ENCODE results near the gene NXPH3.
"Not testable (repeated sequence)": the region's sequence is repeated elsewhere in the genome, so short reads cannot be mapped to it uniquely, and the experiment has no call there.

Gene NXPH3

DNA sequence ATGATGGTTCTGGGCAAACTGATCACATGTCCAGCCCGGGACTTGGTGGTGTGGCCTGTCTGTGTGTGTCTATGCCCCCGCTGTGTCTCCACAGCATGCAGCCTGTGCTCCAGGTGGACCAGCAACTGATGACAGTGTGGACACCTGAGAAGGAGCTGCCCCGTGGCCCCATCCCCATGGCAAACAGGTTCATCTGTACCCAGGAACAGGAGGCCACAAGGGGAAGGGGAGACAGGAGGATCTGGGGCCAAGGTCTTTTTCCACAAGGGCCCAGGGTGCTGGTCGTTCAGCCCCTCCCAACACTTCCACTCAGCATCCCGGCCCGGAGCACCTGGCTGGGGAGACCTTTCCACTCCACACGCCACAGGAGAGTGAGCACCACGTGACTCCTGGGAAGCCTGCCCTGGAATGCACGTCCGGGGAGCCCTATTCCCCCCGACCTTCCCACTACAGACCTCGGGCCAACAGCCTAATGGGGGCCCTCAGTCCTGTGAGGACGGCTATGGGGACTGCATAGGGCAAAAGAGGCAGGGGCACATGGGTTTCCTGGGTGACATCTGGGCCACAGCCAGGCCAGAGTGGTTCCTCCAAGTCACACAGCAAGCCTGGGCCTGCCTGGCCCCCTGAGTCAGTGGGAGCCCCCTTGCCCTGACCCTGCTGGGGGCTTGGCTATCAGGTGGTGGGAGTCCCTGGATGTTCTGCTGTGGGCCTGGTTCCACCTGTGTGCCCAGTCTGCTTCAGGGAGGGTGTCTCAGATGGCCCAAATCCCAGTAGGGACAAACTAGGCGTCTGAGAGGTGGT, 20.8 kb upstream of the NXPH3 start:
- DNase-seq (ENCODE audit: low spot score), result no peak

DNA sequence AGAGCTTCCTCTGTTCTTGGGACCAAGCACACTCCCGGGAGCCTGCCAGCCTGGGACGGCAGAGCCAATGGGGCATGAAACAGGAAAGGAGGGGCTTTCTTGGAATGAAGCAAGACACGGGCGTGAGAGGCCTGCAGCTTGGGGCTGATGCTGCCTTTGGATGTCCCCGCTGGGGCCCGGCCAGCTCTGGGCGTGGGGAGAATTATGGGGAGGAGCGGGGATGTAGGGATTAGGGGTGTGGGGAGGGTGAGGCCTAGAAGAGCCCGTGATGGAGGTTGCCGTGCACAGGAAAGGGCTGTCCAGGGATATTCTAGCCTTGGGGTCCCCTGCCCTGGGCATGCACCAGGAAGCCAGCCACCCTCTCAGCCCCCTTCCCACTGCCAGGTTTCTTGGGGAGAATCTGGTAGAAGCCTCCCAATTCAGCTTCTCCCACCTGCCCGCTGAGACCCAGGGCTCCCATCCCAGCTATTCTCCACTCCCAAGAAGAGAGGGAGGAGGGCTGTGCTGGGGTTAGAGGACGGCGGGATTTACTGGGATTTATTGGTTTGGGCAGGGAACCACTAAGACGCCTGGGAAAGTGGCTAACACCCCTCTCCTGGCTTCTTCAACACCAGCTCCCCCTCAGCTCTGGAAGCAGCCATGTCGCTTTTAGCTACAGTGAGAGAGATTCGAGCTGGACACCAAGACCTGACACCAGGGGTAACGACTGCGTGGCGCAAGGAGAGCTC, 20.0 kb upstream of the NXPH3 start:
- no peak for DNase-seq (ENCODE audit: low spot score)

DNA sequence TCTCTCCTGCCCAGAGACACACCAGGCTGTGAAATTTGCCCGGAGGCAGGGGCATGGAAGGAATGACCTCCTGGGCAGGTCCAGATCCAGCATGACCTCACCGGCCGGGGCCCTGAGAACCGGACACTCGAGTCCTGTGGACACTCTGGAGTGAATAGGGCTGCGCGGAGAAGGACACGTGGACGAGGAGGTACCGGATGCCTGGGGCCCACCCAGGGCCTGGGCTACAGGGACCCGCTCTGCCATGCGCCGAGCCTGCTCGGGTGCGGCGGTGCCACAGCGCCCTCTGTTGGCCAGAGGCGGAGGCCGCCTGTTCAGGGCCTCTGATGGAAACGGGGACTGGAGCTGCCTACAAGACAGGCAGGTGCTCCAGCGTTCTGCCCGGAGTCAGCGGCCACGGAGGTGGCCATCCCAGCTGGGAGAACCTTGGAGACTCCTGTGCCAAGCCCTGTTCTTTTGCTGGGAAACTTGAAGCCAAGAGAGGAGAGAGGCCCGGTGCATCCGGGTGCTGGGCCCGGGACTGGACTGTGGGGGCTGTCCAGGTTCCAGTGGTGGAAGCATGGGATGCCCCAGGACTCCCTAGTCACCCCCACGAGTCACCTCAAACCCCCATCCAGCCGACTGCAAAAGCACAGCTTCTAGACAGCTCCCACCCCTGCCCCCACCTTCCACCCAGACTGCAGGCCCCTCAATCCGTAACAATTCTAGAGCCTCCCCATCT, 19.3 kb upstream of the NXPH3 start:
- peak; percentile 79 for DNase-seq (ENCODE audit: low spot score)

DNA sequence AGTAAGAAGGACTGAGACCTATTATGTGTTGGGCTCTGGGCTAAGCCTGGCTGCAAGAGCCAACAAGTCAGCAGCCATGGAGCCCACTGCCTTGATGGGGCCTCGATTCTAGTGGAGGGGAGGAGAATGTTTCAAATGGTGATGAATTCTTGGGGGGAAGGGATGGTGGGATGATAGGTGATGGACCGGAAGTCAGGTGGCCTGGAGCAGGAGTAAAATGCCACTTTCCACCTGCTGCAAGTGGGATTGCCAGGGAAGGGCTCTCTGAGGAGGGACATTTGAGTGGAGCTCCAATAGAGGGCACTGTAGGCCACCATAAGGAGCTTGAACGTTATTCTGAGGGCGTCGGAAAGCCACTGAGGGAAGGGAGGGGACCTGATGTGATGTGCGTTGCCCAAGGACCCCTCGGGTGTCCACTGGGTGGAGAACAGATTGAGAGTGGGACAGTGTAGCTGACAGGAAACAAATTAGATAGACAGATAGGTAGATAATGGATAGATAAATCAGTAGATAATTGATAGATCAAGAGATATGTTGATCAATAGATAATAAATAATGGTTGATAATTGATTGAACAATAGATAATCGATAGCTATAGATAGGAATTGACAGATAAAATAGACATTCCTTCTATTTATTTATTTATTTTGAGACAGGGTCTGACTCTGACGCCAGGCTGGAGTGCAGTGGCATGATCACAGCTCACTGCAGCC, 18.2 kb upstream of the NXPH3 start:
- DNase-seq (ENCODE audit: low spot score), result peak; percentile 80

DNA sequence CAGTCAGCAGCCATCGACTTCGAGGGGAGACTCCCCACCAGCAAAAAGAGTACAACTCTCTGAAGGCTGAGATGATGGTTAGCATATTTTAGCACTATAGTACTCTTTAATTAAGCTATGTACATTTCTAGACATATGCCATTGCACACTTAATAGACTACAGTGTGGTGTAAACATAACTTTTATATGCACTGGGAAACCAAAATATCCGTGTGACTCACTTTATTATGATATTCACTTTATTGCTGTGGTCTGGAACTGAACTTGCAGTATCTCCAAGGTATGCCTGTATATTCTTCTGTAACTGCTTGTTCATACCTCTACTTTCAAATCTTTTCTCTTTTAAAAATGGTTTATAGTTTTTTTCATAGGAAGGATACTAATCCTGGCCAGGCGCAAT, 11.0 kb upstream of the NXPH3 start:
- DNase-seq (ENCODE audit: low spot score), result no peak

DNA sequence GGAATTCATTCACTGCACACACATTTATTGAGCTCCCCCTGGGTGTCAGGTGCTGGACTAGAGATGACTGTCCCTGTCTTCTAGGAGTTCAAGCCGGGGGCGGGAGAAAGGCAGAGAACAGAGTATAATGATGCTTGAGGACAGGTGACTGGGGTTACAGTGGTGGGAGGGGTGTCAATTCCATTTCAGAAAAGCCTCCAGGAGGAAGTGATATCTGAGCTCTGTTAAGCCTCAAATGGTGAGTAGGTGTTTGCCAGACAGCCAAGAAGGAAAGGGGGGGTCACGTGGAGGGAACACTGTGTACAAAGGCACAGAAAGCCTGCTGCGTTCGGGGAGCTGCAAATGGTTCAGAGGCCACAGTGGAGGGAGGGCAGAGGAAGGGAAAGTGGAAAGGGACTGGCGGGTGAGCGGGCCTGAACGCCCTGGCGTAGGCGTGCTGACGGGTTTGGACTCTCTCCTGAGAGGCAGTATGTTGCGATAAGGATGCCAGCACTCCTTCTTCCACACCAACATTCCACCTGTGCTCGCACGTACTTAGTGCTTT, 9.7 kb upstream of the NXPH3 start:
- no peak for DNase-seq (ENCODE audit: low spot score)

DNA sequence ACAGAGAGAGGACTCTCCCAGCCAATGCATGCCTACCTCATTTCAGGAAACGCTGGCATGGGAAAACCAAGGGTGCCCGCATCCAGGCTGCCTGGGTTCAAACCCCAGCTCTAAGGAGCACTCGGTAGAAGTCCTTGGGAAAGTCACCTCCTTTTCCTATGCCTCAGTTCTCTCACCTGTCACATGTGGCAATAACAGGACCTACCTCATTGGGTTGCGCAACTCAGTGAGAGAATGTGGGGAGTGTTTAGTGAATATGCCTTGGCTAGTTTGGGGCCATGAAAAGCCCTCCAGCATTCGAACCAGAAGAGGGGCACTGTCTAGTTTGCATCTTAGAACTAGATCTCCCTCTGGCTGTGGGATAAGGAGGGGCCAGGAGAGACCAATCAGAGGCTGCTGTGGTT, 9.0 kb upstream of the NXPH3 start:
- DNase-seq (ENCODE audit: low spot score), result no peak

DNA sequence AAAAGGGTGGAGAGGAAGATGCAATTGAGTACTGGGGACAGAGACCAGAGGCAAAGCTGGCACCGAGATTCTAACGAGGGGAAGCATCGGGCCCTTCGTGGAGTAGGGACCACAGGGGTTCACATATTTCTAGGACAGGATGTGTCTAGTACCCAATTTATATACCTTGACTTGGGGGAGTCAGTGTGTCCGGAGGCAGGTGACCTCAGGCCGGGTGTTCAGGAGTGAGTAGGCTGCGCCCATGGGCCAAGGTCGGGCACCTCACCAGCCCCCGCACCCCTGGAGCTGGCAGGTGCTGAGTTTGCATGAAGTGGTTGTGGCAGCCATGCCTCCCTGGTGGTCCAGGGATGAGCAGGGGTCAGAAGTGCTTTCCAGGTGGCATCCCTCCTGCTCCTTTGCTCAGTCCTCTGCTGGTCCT, 8.6 kb upstream of the NXPH3 start:
- DNase-seq (ENCODE audit: low spot score), result no peak

DNA sequence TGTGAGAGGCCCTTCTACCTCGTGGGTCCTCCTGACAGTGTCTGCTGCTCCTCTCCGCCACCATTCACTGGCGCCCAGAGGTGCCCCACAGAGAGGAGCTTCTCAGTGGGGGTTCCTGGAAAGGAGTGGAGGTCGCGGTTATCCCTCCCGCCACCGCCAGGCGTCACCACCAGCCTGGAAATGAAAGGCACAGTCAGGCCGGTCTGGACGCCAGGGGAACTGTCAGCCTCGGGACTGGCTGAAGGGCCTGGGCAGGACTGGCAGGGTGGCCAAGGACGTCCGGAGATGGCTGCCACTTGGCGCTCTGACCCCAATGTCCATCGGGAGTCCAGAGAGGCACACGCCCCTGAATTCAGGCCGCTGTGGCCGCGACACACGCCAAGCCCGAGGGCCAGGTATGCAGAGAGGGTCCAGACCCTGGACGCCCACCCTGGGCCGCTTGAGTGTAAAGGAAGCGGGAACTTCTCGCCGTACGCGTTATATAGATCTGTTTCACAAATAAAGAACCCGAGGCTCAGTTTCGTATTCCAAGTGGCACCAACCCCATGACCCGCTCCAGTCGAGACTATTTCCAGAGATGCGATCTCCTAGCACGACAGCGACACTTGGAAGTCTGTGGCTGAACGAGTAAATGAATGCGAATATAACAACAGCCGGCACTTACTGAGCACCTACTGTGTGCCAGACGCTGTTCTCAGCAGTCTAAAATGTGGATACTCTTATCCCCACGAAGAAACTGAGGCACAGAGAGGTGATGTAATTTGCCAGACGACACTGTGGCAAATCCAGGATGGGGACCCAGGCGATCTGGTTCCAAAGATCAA, 7.6 kb upstream of the NXPH3 start:
- DNase-seq (ENCODE audit: low spot score), result peak; percentile 81

DNA sequence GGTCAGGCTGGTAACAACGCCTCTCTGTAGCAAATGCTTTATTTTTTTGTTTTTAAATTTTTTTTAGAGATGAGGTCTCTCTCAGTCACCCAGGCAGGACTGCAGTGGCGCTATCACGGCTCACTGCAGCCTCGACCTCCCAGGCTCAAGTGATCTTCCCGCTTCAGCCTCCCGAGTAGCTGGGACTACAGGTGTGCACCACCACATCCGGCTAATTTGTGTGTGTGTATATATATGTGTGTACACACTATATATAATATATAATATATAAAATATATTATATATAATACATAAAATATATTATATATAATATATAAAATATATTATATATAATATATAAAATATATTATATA, 7.0 kb upstream of the NXPH3 start:
- not testable (repeated sequence) for DNase-seq (ENCODE audit: low spot score)

DNA sequence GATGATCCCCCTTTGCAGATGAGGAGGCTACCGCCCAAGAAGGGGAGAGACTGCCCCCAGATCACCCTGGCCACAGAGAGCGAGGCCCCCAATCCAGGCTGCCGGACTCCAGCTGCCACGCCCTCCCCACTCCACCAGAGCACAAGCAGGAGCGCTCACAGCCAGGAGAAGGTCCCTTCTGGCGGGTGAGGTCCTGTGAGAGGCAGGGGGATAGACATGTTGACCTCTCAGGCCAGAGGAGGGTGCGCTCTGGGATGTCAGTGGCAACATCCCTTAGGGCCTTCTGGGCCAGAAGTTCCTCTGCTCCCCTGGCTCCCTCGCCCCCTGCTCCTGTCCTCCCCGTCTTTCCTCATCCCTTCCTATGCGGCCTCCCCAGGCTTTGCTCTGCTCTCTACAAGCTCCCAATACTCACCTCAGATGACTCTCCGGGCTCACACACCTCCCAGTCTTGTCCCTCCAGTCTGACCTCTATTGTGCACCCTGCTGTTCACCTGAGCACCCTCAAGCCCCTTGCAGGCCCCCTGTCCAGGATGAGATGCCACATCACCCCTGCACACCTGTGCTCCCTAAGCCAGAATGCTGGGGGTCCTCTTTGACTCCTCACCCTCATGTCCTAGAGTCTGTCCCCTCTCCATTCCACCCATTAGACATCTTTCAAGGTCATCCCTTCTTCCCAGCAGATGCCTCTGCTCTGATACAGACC, 5.0 kb upstream of the NXPH3 start:
- no peak for DNase-seq (ENCODE audit: low spot score)

DNA sequence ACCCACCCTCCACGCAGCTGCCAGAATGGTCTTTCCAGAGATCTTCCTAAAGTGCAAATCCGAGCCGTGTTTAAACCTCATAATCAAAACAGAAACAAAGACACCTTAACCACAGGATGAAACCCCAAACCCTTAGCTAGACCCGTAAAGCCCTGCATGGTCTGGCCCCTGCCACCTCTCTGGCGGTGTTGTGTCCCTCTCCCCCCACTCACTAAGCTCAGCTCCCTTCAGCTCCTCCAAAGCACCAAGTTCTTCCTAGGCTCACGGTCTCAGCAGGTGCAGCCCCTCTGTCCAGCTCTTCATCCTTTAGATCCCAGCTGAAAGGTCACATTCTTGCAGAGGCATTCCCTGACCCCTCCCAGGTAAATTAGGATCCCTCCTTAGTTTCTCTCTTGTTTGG, 4.4 kb upstream of the NXPH3 start:
- no peak for DNase-seq (ENCODE audit: low spot score)

DNA sequence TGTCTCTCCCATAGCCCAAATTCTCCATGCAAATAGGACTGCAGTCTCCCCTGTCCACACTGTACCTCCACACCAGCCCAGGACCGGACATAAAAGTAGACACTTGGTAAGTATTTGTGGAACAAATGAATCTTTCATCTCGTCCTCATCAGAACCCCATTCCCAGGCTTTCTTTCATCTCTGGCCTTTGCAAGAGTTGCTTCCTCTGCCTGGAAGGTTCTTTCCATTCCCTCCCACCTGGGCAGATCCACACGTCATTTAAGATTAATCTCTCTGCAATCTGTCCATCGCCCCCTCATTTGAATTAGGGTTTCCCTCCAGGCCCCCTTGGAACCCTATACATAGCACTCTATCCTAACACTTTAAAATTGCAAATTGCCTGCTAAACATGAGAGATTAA, 3.9 kb upstream of the NXPH3 start:
- DNase-seq (ENCODE audit: low spot score), result no peak

DNA sequence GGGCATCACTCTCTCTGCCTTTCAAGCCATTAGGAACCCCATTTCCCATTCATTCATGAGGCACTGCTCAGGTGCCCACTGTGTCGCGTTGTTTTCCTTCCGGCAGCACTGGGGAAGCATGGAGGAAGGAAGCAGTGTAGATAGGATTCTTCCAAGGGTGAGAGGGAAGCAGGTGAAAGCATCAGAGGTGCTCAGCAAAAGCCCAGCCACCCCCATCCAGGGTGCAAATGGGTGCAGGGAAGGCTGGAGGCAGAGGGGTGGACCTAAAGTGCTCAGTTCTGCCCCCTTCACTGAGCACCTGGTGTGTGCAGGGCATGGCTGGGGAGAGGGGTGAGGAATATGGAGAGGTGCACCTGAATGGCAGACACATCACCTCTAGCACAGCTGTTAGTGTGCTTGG, 3.4 kb upstream of the NXPH3 start:
- no peak for DNase-seq (ENCODE audit: low spot score)

DNA sequence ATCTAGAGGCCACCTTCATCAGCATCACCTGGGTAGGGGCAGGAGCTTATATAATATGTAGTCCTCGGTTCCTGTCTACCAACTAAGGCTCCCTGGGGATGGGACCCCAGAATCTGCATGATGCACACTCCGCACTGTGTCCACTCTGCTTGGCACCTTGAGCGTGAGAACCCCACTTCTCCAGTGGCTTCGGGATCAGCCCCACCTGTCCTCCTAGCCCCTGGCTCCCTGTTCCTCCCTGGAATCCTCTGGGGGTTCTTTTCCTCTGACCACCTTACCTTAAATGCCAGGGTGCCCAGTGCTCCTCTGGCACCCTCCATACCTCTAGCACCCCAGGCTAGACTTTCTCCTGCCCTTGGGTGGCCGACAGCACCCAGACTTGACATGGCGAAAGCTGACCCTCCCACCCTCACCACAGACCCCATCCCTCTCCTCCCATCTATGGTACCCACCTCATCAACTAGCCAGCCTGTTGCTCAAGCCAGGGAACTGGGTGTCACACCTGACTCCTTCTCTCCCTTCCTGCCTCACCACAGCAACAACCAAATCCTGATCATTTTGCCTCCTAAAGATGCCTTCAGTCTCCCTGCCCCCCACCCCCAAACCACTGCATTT, 2.8 kb upstream of the NXPH3 start:
- DNase-seq (ENCODE audit: low spot score), result no peak

DNA sequence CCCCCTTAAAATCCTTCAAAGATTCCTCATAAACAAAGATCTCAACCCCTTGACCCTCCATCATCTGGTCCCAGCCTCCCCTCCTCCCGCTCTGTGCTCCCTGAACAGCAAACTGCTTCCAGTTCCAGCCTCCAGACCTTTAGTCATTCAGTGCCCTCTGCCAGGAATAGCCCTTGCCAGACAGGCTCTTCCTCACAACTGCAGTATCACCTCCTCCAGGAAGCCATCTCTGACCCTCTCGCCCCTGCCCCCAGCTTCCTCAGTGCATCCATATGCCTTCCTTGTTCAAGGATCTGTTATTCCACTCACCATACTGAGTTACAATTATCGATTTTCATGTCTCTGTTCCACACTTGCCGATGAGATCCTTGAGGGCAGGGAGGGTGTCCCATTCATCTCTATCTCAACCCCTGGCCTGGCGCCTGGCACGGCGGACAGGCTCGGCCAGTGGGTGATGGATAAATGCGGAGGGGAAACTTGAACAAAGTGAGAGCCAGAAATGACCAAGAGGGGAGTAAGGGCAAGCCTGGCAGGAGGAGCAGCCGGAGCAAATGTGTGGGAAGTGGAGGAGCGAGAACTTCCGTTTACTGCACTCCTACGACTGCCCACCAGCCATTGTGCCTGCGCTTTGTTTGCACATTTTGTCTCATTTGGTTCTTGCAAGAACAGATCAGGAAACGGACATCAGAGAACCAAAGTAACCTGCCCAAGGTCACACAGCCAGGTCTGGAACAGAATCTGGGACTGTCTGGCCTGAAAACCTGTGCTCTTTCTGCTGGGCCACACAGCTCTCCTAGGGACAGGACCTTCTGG, 2.0 kb upstream of the NXPH3 start:
- no peak for DNase-seq (ENCODE audit: low spot score)

DNA sequence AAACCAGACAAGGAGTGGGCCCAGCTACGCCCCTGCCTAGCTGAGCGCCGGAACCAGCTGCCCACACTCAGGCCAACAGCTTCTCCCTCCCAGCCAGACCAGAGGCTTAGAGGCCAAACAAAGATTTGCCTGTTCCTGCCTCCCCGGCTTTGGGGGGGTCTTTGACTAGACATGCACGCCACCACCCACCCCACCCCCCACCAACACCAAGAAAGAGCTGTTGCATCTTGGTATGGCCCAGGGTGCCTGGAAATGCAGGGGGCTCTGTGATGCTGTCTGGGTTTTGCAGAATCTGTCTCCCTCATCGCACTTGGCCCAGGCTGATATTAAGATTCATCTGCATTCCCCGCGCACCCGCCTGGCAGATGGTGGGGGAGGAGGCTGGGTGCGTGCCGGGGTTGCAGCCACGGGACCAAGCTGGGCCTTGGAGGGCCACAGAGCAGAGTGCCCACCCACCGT, 1.3 kb upstream of the NXPH3 start:
- no peak for DNase-seq (ENCODE audit: low spot score)

DNA sequence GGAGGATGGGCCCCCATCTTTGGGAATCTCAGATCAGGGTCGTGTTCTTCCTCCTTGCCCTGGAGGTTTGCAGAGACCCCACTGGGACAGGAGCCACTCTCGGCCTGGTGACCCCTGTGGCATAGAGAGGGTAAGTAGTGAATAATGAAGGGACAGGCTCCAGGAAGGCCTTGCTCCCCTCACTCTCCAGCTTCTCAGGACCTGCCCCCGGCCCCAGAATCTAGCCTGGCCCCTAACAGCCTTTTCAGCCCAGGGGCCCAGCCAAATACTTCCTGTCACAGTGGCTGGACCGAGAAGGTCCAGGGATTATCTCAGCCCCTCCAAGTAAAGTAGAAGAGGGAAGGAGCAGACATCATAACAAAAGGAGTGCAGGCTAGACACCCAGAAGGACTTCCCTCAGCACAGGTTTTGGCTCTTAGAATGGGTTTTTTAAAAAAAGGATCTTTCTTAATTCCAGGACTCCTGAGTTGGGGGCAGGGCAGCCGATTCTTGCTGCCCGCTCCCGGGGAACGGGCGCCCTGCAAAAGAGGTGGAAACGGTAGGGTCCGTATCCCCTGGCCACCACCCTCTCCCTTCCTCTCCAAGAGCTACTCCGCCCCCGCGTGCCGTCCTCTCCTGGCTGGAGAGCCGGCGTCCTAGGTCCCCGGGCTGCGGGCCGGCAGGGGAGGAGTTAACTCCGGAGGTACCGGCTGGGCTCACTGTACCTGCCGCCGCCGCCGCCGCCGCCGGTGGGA, 559 bp upstream of the NXPH3 start:
- DNase-seq (ENCODE audit: low spot score), result no peak
